ENCODE data around the gene C2CD4B. TPM values are rescaled to one million over a fixed set of nuclear protein-coding genes. Genes with fewer than 3 reads are reported as not detected.
A peak's percentile ranks its signal among the peaks of the same experiment; 100 is the strongest.

Gene C2CD4B
- 0.43 TPM in 1 of 2 replicates, not detected in the other for total RNA-seq (ENCODE audit: low replicate concordance)

GRCh38 chr15:62165104-62165792, at the start of gene C2CD4B:
Gene C2CD4B, minus strand, starts transcription at chr15:62165285. Its CDS starts 301 bp downstream, at chr15:62164984.
- no peaks in the 10 kb centered on the region for H4K20me1 ChIP-seq (ENCODE audit: low read depth)
- no peaks in the 10 kb centered on the region for H3K9me3 ChIP-seq (ENCODE audit: low read depth)
- peak within 1 kb of the TSS; percentile 95 for H2AFZ ChIP-seq (replicated peaks)
- peaks cover 83% of the 10 kb centered on the region for H3K27me3 ChIP-seq
- peak; percentile 30 for TF ChIP-seq EZH2phosphoT487 (IDR thresholded peaks at IDR 0.05)
- peak; percentile 70 for TF ChIP-seq EZH2 (IDR thresholded peaks at IDR 0.05)
- peak; percentile 20 for TF ChIP-seq CTCF (IDR thresholded peaks at IDR 0.05)
- no peak within 1 kb of the TSS for H3K27ac ChIP-seq
- H3K79me2 ChIP-seq (ENCODE audit: low read depth) = no peaks in the 10 kb centered on the region
- Mint-ChIP-seq H3K4me1 (peaks cover 7% of the 10 kb centered on the region), H3K27me3 (ENCODE audit: insufficient read depth, low read depth) (peaks cover 38% of the 10 kb centered on the region), H3K9me3 (peaks cover 3% of the 10 kb centered on the region), H3K4me3 (peak within 1 kb of the TSS; percentile 87), H3K27ac (no peak within 1 kb of the TSS), H3K36me3 (no peaks in the 10 kb centered on the region)
- H3K9ac ChIP-seq = no peak within 1 kb of the TSS
- H3K36me3 ChIP-seq = no peaks in the 10 kb centered on the region
- DNase-seq (ENCODE audit: low spot score) = peak; percentile 71
- H3K4me2 ChIP-seq = peak within 1 kb of the TSS; percentile 91
- peak within 1 kb of the TSS; percentile 53 for H3K4me3 ChIP-seq
- peaks cover 8% of the 10 kb centered on the region for H3F3A ChIP-seq (ENCODE audit: low read depth)
- no peaks in the 10 kb centered on the region for H3K4me1 ChIP-seq

- Histone ChIP-seq H2AFZ (replicated peaks) (no peak overlapping the region), H3F3A (ENCODE audit: low read depth) (no peaks in the 10 kb centered on the region), H3K9ac (no peak overlapping the region), H4K20me1 (ENCODE audit: low read depth) (no peaks in the 10 kb centered on the region), H3K79me2 (ENCODE audit: low read depth) (no peaks in the 10 kb centered on the region), H3K27ac (no peak overlapping the region), H3K9me3 (ENCODE audit: low read depth) (peaks cover 11% of the 10 kb centered on the region), H3K4me1 (no peaks in the 10 kb centered on the region), H3K4me2 (no peak overlapping the region), H3K27me3 (no peaks in the 10 kb centered on the region), H3K4me3 (no peak overlapping the region), H3K36me3 (no peaks in the 10 kb centered on the region)
- no peaks in the 10 kb centered on the region for H3K4me1 Mint-ChIP-seq
- DNase-seq (ENCODE audit: low spot score) = no peak
- no peaks in the 10 kb centered on the region for H3K36me3 Mint-ChIP-seq
- H3K9me3 Mint-ChIP-seq = peaks cover 24% of the 10 kb centered on the region
- peaks cover 6% of the 10 kb centered on the region for H3K27me3 Mint-ChIP-seq (ENCODE audit: insufficient read depth, low read depth)
- H3K27ac Mint-ChIP-seq = no peak overlapping the region
- H3K4me3 Mint-ChIP-seq = no peak overlapping the region
- TF ChIP-seq EZH2phosphoT487 (IDR thresholded peaks at IDR 0.05) = no peak
- TF ChIP-seq EZH2 (IDR thresholded peaks at IDR 0.05) = no peak
- TF ChIP-seq CTCF (IDR thresholded peaks at IDR 0.05) = no peak
Measured at GRCh38 chr15:62212741-62213140, 47.7 kb upstream of the C2CD4B start.

GRCh38 chr15:62211348-62211747, 46.3 kb upstream of the C2CD4B start:
- no peaks in the 10 kb centered on the region for H3K36me3 Mint-ChIP-seq
- no peak overlapping the region for H3K27ac Mint-ChIP-seq
- Histone ChIP-seq H3K4me1 (no peaks in the 10 kb centered on the region), H4K20me1 (ENCODE audit: low read depth) (no peaks in the 10 kb centered on the region), H3K9ac (no peak overlapping the region), H3K27me3 (no peaks in the 10 kb centered on the region), H3K4me3 (no peak overlapping the region), H3K79me2 (ENCODE audit: low read depth) (no peaks in the 10 kb centered on the region), H3K27ac (no peak overlapping the region), H3K36me3 (no peaks in the 10 kb centered on the region), H3K9me3 (ENCODE audit: low read depth) (no peaks in the 10 kb centered on the region), H3F3A (ENCODE audit: low read depth) (no peaks in the 10 kb centered on the region), H3K4me2 (no peak overlapping the region), H2AFZ (replicated peaks) (no peak overlapping the region)
- DNase-seq (ENCODE audit: low spot score) = no peak
- peaks cover 6% of the 10 kb centered on the region for H3K27me3 Mint-ChIP-seq (ENCODE audit: insufficient read depth, low read depth)
- no peak overlapping the region for H3K4me3 Mint-ChIP-seq
- no peak for TF ChIP-seq EZH2phosphoT487 (IDR thresholded peaks at IDR 0.05)
- TF ChIP-seq CTCF (IDR thresholded peaks at IDR 0.05) = no peak
- TF ChIP-seq EZH2 (IDR thresholded peaks at IDR 0.05) = no peak
- no peaks in the 10 kb centered on the region for H3K4me1 Mint-ChIP-seq
- peaks cover 13% of the 10 kb centered on the region for H3K9me3 Mint-ChIP-seq

All from neural progenitor cell (in vitro differentiated cells).